ENCODE results near the gene SLC27A5. TPM values are rescaled to one million over a fixed set of nuclear protein-coding genes. Genes with fewer than 3 reads are reported as not detected.
A peak's percentile ranks its signal among the peaks of the same experiment; 100 is the strongest.

Gene SLC27A5
- total RNA-seq, 4 donors from 2014 or later, result 2.0 to 9.1 (median 4.6) TPM

DNA sequence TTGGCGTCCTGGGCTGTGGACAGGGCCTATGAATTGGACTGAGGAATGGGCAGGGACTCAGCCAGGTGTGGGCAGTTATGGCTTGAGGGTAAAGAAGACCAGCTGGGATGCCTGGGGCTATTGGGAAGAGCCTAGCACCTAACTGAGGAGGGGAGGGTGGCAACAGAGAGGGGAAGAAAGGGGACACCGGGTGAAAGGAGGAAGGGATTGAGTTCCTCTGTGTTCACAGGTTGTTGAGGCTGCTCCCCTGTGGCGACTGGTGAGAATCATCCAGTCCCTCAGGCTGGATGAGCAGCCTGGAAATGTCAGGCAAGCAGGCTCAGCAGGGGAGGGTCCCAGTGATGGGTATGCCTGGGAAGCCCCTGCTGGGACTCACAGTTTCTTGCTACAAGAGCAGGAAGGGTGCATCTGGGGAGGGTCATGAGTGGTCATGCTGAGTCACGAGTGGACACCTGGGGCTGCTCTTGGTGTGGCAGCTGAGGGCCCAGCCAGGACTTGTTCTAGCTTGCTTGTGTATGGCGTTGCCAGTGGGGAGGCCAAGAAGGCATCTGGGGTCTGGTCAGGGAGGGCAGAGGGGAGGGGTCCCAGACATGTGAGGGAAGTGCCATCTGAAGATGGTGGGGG is 43.5 kb downstream of the SLC27A5 start:
- DNase-seq (no peak), ATAC-seq (no peak)
- no peak for TF ChIP-seq POLR2A (IDR thresholded peaks at IDR 0.05)
- TF ChIP-seq, protein P1, sequence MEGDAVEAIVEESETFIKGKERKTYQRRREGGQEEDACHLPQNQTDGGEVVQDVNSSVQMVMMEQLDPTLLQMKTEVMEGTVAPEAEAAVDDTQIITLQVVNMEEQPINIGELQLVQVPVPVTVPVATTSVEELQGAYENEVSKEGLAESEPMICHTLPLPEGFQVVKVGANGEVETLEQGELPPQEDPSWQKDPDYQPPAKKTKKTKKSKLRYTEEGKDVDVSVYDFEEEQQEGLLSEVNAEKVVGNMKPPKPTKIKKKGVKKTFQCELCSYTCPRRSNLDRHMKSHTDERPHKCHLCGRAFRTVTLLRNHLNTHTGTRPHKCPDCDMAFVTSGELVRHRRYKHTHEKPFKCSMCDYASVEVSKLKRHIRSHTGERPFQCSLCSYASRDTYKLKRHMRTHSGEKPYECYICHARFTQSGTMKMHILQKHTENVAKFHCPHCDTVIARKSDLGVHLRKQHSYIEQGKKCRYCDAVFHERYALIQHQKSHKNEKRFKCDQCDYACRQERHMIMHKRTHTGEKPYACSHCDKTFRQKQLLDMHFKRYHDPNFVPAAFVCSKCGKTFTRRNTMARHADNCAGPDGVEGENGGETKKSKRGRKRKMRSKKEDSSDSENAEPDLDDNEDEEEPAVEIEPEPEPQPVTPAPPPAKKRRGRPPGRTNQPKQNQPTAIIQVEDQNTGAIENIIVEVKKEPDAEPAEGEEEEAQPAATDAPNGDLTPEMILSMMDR (IDR thresholded peaks at IDR 0.05 in 4 of 5, conservative IDR thresholded peaks at IDR 0.05 in 1 of 5), result no peak
- Histone ChIP-seq H3K27me3 (no peaks in the 10 kb centered on the region), H3K36me3 (peaks cover 0 to 30% of the 10 kb centered on the region in 2 donors), H3K4me1 (peaks cover 10 to 13% of the 10 kb centered on the region in 2 donors), H3K27ac (no peak overlapping the region), H3K4me3 (no peak overlapping the region), H3K9me3 (no peaks in the 10 kb centered on the region)
- intact Hi-C loops (cut with DNase I; ENCODE audit: low total_unique reads), result loop anchor here (5.0 kb wide), 1 partner anchor 81 kb away; the partner anchor contains the start of gene RPS5
- in situ Hi-C loops (cut with MboI; ENCODE audit: low sequenced_read_pairs in 4 of 4), result no loop called here

DNA sequence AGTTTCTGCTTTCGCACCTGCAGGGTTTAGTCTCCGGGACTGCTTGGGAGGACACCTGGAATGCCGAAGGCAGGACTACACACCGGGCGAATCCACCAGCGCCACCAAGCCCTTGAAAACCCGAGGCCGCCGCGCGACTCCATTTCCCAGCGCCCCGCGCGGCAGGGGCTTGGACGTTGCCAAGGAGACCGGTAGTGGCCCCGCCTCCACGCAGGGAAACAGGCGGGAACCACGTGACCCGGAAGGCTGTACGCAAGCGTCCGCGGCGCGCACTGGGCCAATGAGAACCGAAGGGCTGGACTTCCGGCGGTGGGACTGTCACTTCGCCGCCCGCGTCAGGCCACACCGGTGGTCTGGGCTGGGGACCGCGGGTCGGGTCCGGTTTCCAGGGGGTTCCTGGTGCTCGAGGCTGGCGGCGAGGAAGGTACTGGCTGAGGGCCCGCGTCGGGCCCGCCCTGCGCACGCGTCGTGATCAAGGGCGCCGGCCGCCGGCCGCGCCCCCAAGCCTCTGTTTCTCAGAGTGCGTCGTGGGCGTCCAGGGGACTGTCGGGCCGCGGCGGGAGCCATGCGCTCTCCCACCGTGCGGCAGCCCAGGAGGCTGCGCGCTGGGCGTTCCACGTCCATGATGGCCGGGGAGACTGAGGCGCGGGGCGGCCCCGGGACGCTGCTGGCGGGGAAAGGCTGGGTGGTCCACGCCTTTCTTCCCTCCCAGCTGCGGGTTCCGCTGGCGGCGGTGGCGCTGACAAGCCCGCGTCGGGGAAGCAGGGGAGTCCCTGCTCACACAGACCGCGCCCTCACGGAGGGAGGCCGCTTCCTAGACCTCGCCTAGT is 44.8 kb downstream of the SLC27A5 start, which contains the start of gene ZNF324:
ZNF324 (plus strand) TSS at position 321 of the 830 bp plus-strand sequence. CDS start 2,106 bp downstream, outside the sequence.
- in situ Hi-C loops (cut with MboI; ENCODE audit: low sequenced_read_pairs in 4 of 4) (no loop called here), intact Hi-C loops (cut with DNase I; ENCODE audit: low total_unique reads) (loop anchor here (1.0 to 5.0 kb wide), 5 partner anchors 8 to 80 kb away; partner anchors contain the start of genes RPS5, ZNF132, ZNF324B and ZNF584)
- TF ChIP-seq, protein P1 (IDR thresholded peaks at IDR 0.05 in 4 of 5, conservative IDR thresholded peaks at IDR 0.05 in 1 of 5), result no peak
- TF ChIP-seq POLR2A (IDR thresholded peaks at IDR 0.05), result peak; percentile 63 to 71
- H3K9me3 ChIP-seq, result no peaks in the 10 kb centered on the region
- peak within 1 kb of the TSS; percentile 68 to 92 (median 88) for H3K27ac ChIP-seq
- peak; percentile 99 for ATAC-seq
- peak within 1 kb of the TSS; percentile 87 to 100 (median 99) for H3K4me3 ChIP-seq
- peaks cover 0 to 24% of the 10 kb centered on the region in 2 donors for H3K36me3 ChIP-seq
- H3K4me1 ChIP-seq, result peaks cover 10 to 13% of the 10 kb centered on the region in 2 donors
- H3K27me3 ChIP-seq, result no peaks in the 10 kb centered on the region
- peak; percentile 97 for DNase-seq

DNA sequence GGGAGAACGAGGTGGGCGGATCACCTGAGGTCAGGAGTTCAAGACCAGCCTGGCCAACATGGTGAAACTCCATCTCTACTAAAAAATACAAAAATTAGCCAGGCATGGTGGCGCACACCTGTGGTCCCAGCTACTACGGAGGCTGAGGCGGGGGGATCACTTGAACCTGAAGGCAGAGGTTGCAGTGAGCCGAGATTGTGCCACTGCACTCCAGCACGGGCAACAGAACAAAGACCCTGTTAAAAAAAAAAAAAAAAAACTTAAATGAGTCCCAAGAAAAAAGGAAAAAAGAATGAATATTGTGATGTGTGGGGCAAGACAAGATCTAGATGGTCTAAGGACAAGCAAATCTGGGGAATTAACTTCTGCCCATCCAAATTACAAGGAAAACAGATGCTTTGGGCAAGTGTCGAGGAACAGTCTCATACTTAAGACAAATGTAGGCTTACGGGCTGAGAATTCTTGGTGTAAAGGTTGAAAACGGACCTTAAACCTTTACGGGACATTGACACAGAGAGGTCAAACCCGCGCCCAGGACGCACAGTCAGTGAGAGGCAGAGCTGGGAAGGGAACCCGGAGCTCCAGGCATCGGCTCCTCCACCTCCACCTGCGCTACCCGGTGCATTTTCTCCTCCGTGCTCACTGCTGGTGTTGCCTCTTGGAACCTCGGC is 45.6 kb downstream of the SLC27A5 start:
- ATAC-seq (peak; percentile 14 to 25), DNase-seq (no peak)
- Histone ChIP-seq H3K9me3 (no peaks in the 10 kb centered on the region), H3K27ac (peak overlapping the region in 2 of 4 donors; percentile 89 to 92), H3K4me1 (peaks cover 10 to 13% of the 10 kb centered on the region in 2 donors), H3K4me3 (peak overlapping the region; percentile 87 to 100 (median 99)), H3K36me3 (peaks cover 0 to 19% of the 10 kb centered on the region in 2 donors), H3K27me3 (no peaks in the 10 kb centered on the region)
- intact Hi-C loops (cut with DNase I; ENCODE audit: low total_unique reads), result loop anchor here (1.0 to 5.0 kb wide), 4 partner anchors 15 to 79 kb away; partner anchors contain the start of genes RPS5, ZNF132, ZNF324B and ZNF584
- TF ChIP-seq, protein P1 (IDR thresholded peaks at IDR 0.05 in 4 of 5, conservative IDR thresholded peaks at IDR 0.05 in 1 of 5), result no peak
- in situ Hi-C loops (cut with MboI; ENCODE audit: low sequenced_read_pairs in 4 of 4), result no loop called here

DNA sequence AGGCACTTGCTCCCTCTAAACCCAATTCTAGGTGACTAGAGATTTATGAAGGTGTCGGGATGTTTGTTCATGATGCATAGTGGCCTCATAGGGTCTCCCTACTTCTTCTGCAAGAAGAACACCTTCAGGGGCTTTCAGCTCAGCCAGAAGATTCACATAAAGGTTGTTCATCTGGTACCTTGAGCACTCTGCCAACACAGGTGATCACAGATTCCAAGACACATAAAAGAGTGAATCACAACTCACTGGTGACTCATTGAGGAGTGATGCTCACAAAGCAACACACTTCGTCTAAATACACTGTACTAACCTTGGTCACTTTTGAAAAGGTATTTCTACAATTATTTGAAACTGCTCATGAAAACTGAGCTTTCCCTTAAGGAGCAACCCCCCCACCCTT is 51.8 kb downstream of the SLC27A5 start:
- no peak overlapping the region for H3K4me3 ChIP-seq
- no peaks in the 10 kb centered on the region for H3K27me3 ChIP-seq
- no peaks in the 10 kb centered on the region for H3K9me3 ChIP-seq
- H3K36me3 ChIP-seq, result peaks cover 0 to 21% of the 10 kb centered on the region in 2 donors
- intact Hi-C loops (cut with DNase I; ENCODE audit: low total_unique reads), result no loop called here
- no peaks in the 10 kb centered on the region for H3K4me1 ChIP-seq
- no peak overlapping the region for H3K27ac ChIP-seq
- ATAC-seq (no peak), DNase-seq (no peak)
- in situ Hi-C loops (cut with MboI; ENCODE audit: low sequenced_read_pairs in 4 of 4), result no loop called here
- TF ChIP-seq POLR2A (IDR thresholded peaks at IDR 0.05), result no peak
- TF ChIP-seq, protein P1 (IDR thresholded peaks at IDR 0.05 in 4 of 5, conservative IDR thresholded peaks at IDR 0.05 in 1 of 5), result no peak

Measured in gastrocnemius medialis (tissue), 4 donors.